ENCODE data around the gene TRUB1. TPM values are rescaled to one million over a fixed set of nuclear protein-coding genes. Genes with fewer than 3 reads are reported as not detected.

Gene TRUB1
- total RNA-seq, 1 experiment from 2014 or later: 16.0 TPM

Other genes with a start within 250 kb of the TRUB1 start
- 5.0 and 5.9 TPM in 2 replicates for gene FHIP2A, start 116.4 kb upstream of the TRUB1 start, total RNA-seq (2014; rRNA removed; shearing (Covaris generic))
- gene ATRNL1, start 155.2 kb downstream of the TRUB1 start, total RNA-seq (2014; rRNA removed; shearing (Covaris generic)): 5.1 and 7.1 TPM in 2 replicates